Measurements from ENCODE around the gene AMFR.

Gene AMFR

DNA sequence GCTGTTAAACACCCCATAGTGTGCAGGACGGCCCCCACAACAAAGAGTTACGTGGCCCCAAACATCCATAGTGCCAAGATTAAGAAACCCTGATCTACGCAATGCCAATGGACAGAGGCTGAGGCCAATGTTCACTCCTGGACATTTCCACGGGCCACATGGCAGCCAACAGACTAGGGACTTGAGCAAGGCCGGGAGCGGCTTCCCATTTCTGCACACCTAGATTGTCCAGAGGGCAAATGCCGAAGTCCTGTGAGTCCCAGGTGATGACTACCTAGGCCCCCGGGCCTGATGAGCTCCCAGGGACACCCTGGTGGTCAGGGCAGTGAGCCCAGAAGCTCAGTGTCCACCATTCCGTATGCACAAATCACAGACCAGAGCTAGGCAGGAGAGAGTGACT lies 95.5 kb downstream of the AMFR start:
- DNase-seq, result no peak

DNA sequence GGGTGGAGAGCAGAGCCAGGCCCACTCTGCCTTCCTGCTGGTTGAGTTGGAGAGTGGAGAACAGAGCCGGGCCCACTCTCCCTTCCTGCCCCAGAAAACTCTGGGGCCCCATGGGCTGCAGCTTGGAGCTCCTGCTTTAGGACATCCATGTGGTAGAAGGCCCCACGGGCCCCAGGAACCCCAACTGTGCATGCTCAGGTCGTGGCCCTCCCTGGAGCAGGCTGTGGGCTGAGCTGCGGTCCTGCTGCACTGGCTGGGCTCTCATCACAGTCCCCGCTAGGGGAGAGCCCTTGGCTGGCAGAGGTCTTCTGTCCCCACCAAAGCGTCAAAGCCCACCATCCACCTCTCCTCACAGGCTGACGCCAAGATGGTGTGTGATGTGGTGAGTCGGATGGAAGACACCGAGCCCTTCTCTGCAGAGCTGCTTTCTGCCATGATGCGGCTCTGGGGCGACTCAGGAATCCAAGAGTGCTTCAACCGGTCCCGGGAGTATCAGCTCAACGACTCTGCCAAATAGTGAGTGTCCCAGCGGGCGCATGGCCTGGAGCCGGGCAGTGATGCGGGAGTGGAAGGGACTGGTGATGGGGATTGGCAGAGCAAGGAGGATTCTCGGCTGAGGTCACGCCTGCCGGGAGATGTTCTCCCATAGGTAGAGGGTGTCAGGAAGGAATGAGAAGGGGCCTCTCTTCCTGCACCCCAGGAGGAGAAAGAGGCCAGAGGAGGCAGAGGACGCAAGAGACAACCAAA lies 96.9 kb downstream of the AMFR start:
- DNase-seq, result no peak

DNA sequence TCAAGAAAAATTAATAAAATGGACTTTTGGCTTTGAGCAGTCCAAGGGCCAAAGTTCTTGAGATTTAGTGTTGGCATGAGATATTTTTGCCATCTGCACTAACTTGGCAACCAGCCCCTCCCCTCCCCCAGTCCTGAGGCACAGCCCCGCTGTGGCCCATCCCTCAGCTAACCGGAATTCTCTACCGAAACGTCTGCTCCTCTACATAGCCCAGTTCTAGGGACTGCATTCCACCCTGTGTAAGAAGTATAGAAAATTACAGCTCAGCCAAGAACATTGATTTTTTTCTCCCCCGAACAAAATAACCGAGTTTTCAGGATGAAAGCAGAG lies 97.5 kb downstream of the AMFR start:
- DNase-seq, result no peak

DNA sequence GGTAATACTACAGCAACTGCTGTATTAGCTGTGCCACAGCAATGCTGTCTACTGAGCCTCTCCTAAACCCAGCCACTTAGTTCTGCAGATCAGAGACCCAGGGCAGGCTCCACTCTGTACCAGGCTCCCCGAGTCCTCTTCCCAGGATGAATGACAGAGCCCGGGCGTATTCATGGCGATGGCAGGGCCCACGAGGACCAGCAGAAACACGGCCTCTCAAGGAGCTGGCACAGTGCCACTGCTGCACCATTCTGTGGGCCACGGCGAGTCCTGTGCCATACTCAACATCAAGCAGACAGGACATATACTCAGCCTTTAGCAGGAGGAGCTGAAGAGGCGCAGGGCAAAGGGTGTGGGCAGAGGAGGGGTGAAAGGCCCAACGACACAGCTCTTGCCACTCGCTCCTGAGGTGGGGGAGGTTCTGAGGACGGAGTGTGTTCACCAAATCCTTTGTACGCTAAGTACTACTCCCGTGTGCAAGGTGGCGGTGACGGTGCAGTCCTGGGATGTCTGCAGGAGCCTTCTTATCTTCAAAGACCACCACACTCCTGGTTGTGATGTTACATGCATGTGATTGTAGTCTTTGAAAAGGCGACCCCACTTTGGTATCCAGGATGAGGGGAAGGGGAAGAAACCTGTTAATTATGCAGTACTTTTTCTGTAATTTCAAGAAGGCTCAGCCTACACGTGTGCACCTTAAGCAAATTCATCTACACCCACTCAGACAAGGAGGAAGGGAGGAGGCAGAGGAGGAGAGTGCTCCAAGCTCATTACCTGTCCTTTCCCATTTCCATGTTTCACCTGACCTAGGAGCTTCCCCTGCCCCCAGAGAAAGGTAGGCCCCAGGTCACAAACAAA lies 98.0 kb downstream of the AMFR start:
- no peak for DNase-seq

DNA sequence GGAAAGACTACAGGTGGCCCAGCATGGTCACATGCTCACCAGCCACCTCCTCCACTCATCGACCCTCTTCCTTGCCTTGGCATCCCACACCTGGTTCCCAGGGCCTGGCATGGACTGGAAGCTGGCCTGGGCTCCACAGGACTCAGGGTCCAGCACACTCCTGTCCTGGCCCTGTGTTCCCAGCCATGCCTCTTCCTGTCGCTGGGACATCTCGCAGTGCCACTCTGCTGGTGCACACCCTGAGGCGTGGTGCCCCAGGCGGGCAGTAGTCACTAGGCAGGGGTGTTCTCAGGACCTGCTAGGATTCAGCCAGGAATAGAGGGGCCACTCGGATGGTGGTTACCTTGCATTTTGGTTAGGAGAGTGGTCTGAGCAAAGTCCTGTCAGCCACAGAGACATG lies 99.4 kb downstream of the AMFR start:
- DNase-seq, result no peak

DNA sequence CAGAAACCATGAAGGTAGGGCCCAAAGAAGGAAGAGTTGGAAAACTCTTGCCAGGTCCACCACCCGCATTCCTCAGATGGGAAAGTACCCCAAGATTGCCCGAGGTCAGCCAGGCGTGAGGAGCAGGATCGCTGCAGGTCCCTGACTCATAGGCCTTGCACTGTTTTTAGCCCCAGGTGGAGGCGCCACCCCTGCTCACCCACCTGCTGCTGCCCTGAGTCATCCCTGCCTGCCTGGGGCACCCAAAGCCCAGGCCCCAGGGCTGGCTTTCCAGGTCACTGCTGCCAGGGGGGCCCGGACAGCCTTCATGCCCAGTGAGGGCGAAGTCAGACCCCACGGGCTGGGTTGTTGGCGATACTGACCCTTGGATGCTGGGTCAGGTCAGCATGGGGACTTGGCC lies 100.9 kb downstream of the AMFR start:
- DNase-seq, result no peak

DNA sequence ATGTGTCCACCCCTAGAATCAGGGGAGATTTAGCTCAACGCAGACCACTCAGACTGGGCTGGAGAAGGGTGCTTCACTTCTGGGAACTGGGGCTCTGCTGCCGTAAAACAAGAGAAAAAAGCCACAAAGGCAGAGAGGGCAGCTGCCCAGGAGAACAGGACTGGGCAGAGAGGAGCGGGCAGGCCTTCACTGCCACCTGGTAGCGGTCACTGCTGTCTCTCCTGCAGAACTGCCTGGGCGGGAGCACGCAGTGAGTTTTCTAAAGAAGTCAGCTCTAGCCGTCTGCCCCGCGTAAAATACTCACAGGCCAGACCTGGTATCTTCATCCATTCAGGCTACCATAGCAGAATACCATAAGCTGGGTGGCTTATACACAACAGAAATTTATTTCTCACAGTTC lies 103.8 kb downstream of the AMFR start:
- DNase-seq, result no peak

DNA sequence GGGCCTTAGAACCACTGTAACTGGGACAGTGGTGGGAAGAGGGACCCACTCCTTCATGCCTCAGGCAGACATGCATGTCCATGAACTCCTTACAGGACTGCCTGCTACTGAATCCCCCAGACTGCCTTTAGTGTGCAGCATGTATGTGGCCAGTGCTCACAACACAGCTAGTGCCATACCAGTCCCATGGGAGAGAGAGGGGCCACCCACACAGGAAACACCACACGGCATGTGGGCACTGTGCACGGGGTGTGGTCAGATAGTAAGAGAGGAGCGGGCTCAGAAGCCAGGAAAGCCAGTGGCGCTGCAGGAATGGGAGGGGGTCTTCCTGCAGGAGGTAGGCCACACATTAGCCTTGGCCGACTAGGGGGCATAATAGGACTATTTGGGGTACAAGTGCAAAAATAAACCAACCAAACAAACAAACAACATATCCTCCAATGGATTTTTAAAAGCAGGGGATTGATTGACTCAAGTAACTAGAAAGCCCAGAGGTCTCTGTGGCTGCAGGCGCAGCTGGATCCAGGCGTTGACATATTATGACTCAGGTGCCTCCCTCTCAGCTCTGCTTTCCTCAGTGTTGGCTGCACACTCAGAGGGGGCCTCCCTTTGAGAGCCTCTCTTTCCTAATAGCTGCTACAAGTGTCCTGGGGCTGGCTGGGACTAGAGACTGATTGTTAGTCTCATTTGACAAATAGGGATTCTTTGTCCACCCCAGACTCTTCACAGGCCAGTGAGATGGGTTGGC lies 104.4 kb downstream of the AMFR start:
- no peak for DNase-seq

DNA sequence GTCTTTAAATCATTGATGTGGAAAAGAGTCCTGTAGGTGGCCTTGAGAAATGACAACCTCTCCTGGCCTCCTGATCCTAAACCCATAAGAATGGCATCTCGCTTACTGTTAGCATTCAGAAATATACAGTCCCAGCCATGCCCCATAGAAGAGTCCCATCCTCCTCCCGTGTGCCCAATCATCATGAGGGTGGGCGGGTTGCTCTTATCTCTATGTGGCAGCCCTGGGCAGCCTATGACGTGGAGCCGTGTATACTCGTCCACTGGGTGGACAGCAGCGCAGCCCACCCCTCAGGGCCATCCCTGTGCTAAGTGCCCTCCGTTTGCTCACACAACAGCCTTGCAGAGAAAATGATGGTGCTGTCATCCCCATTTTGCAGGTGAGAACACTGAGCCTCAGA lies 105.3 kb downstream of the AMFR start:
- no peak for DNase-seq

DNA sequence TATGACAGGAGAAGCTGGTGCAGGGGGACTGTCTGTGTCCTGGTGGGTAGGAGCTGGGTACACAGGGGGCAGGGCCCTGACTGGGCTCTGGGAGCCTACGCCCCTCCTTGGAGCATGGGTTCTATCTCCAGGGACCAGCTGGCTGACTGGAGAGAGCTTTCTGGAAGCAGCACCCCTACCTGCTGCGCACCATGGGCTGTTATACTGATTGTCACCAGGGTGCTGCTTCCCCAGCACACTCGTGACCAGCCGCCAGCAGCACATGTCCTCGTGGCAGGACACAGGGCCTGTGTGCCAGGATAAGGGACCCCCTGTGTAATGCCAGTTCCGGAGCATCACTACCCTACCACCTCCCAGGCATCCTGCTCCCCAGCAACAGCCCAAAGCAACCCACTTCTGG lies 106.0 kb downstream of the AMFR start:
- DNase-seq, result no peak

DNA sequence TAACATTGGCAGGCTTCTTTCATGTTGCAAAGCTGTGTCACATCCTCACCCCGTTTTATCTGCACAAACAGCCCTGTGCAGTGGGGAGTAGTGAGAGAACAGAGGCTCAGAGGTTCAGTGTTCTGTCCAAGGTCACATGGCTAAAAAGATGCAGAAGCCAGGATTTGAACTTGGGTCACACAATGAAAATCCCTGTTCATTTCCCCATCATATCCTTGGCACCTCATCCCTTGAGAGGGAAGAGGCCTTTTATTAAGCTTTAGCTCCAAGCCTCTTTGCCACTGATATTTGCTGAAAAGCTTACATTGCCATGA lies 106.6 kb downstream of the AMFR start:
- DNase-seq, result no peak

DNA sequence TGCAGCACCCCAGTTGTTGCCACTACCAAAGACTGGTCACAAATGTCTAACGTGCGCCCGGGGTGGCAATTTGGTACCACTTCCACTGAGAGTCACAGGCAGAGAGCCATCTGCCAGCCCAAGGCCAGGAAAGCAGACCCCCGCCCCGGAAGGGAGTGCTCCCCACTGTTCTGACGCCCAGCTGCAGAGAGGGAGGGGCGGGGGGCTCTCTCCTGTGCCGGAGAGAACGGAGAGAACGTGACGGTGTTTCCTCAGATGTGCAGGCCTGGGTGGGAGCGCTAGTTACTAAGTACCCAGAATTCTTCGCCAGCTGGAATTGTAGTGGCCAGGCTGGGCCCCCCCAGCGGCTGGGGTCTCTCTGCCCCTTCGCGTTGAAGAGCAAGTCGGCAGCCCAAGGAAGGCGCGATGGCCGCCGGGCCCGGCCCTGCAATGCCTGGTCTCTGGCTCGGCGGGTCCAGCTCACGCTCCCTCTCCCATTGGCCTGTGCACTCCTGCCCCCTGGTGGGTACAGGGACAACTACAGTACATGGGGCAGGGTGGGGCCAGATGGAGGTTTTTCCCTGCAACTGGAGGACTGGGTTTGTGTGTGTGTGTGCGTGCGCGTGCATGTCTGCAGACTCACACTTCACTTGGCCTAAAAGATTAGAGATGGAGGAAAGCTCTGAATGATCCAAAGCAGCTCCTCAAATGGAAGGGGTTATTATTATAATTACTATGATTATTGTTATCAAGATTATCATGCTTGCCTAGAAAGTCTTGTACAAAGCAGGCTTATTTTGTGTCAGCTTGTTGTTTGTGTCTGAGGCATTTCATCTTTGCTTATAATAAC lies 107.1 kb downstream of the AMFR start:
- DNase-seq, result peak; percentile 55

DNA sequence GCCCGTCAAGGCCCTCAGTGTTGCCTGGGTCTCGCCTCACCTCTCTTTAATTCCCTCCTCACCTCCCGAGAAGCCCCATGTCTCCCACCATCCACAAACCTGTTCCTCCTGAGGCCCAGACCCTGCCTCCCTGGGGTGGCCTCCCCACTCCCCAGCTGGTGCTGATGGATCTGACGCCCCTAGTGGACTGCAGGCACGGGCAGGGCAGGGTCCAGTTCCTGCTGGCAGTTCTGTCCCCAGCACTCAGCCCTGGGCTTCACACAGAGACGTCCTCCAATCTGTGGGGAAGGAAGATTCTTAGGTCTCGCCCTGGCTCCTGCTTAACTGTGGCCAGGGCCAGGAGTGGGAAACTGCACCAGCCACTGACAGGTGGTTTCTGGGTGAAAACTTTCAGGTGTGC lies 108.8 kb downstream of the AMFR start:
- no peak for DNase-seq

DNA sequence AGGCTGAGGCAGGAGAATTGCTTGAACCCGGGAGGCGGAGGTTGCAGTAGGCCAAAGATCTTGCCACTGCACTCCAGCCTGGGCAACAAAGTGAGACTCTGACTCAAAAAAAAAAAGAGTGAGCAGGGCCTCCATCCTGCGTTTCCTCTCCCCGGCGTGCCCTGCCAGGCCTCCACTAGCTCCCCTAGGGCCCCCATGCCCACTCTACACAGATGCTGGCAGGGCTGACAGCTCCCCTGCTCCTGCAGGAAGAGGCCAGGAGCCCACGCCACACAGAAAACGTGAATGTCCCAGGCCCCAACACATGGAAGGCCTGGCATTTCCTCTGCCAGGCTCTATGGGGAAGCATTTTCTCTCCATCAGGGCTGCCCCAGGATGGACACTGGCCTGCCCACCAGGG lies 109.4 kb downstream of the AMFR start:
- no peak for DNase-seq

DNA sequence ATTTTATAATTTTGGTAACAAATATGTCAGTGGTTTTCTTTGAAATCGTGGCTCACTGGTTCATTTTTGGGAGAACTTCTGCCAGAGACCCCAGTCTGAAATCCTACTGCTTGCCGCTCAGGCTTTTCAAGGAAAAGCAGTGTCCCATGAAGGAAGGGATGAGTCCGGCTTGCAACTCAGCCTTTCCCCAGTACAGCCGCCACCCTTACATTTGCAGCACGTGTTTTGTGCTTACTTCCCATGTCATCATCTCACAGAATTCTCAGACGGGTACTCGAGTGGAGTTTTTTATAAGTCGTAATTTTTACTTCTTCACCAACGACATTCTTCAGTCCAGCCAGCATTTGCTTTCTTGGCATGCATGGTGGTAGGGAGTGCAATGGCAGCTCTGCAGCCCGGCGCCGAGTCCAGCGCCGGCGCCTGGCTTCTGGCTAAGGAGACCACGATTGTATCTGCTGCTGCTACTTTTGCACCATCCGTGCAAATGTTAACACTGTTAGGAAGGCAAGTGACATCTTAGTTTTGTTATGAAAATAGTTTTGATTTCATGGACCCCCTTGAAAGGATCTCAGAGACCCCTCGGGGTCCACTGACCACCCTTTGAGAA lies 111.0 kb downstream of the AMFR start:
- DNase-seq, result no peak

DNA sequence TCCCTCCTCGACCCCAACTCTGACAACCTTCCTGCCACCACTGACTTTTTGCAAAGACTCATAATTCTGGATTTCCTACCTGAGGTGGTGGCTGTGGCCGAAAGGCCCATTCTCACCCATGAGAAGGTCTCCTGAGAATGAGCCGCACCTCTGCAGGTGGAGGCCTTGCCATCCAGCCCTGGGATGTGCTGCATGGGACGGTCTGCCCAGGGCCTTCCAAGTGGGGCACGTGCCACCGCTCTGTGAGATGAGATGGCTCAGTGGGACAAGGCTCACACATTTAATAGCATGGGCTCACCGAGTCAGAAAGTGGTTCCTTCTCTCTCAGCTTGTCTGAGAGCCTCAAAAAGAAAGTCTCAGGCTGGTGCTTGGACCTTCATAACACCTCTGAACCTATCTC lies 112.8 kb downstream of the AMFR start:
- no peak for DNase-seq

DNA sequence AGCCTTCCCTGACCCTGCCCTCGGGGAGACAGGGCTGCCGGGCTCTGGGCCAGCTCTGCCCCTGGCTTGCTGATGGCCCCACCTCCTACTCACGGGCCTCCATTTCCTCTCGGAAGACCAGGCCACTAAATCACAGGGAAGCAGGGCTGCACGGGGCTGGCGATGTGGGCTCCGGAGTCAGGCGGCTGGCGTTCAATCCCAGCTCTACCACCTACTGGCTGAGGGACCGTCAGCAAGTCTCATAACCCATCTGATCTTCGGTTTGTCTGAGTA lies 113.4 kb downstream of the AMFR start:
- no peak for DNase-seq

All from NCI-H774 (cell line).